ENCODE measurements around the gene TDRD7. TPM values are rescaled to one million over a fixed set of nuclear protein-coding genes. Genes with fewer than 3 reads are reported as not detected.

Gene TDRD7
- total RNA-seq, 1 experiment from 2014 or later, result 2.8 TPM

DNA sequence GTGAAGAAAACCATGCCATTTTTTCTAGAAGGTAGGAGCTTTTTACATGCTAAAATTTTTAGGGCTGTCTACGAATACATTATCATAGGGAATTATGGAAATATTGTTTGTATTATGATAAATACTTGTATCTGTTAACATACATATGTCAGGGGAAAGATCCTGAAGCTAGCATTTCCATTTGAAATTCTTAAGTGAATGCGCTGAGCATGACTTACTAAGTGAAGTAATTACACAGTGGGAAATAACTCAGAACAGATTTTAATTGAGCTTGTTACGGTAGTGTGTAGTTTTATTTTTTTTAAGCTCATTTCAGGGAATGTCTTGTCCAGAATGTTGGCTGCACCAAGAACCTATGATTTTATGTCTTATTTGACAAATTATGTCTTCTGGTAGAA lies 19.1 kb downstream of the TDRD7 start:
- no peak for DNase-seq (ENCODE audit: low spot score)
- no peaks in the 10 kb centered on the region; the same call in 1 of the 2 replicates for H3K27me3 Mint-ChIP-seq (ENCODE audit: low read depth)
- H3K4me1 Mint-ChIP-seq, result peaks cover 6% of the 10 kb centered on the region
- ChIA-PET CTCF (interaction anchor here (1.0 kb wide), 1 partner anchor 10 kb away, joined by 5 read pairs; no protein-coding TSS in a partner anchor), POLR2A (no interaction called here)
- no peaks in the 10 kb centered on the region for H3K36me3 Mint-ChIP-seq
- TF ChIP-seq SMAD4 (CRISPR knock-in tag; IDR thresholded peaks at IDR 0.05) (no peak), ZNF416 (CRISPR knock-in tag; IDR thresholded peaks at IDR 0.05) (no peak), SOX15 (CRISPR knock-in tag; IDR thresholded peaks at IDR 0.05) (no peak), KAT7 (CRISPR knock-in tag; IDR thresholded peaks at IDR 0.05; ENCODE audit: borderline replicate concordance) (no peak), NFATC4 (CRISPR knock-in tag; IDR thresholded peaks at IDR 0.05) (no peak), TCF7 (CRISPR knock-in tag; IDR thresholded peaks at IDR 0.05; ENCODE audit: low read depth) (no peak), TEAD1 (CRISPR knock-in tag; IDR thresholded peaks at IDR 0.05) (no peak), EMX1 (CRISPR knock-in tag; IDR thresholded peaks at IDR 0.05) (no peak)
- TF ChIP-seq, protein P1, sequence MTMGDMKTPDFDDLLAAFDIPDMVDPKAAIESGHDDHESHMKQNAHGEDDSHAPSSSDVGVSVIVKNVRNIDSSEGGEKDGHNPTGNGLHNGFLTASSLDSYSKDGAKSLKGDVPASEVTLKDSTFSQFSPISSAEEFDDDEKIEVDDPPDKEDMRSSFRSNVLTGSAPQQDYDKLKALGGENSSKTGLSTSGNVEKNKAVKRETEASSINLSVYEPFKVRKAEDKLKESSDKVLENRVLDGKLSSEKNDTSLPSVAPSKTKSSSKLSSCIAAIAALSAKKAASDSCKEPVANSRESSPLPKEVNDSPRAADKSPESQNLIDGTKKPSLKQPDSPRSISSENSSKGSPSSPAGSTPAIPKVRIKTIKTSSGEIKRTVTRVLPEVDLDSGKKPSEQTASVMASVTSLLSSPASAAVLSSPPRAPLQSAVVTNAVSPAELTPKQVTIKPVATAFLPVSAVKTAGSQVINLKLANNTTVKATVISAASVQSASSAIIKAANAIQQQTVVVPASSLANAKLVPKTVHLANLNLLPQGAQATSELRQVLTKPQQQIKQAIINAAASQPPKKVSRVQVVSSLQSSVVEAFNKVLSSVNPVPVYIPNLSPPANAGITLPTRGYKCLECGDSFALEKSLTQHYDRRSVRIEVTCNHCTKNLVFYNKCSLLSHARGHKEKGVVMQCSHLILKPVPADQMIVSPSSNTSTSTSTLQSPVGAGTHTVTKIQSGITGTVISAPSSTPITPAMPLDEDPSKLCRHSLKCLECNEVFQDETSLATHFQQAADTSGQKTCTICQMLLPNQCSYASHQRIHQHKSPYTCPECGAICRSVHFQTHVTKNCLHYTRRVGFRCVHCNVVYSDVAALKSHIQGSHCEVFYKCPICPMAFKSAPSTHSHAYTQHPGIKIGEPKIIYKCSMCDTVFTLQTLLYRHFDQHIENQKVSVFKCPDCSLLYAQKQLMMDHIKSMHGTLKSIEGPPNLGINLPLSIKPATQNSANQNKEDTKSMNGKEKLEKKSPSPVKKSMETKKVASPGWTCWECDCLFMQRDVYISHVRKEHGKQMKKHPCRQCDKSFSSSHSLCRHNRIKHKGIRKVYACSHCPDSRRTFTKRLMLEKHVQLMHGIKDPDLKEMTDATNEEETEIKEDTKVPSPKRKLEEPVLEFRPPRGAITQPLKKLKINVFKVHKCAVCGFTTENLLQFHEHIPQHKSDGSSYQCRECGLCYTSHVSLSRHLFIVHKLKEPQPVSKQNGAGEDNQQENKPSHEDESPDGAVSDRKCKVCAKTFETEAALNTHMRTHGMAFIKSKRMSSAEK (CRISPR knock-in tag; IDR thresholded peaks at IDR 0.05; ENCODE audit: borderline replicate concordance), result no peak
- TF ChIP-seq, protein P2, sequence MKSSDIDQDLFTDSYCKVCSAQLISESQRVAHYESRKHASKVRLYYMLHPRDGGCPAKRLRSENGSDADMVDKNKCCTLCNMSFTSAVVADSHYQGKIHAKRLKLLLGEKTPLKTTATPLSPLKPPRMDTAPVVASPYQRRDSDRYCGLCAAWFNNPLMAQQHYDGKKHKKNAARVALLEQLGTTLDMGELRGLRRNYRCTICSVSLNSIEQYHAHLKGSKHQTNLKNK (CRISPR knock-in tag; IDR thresholded peaks at IDR 0.05), result no peak
- TF ChIP-seq, protein P3, sequence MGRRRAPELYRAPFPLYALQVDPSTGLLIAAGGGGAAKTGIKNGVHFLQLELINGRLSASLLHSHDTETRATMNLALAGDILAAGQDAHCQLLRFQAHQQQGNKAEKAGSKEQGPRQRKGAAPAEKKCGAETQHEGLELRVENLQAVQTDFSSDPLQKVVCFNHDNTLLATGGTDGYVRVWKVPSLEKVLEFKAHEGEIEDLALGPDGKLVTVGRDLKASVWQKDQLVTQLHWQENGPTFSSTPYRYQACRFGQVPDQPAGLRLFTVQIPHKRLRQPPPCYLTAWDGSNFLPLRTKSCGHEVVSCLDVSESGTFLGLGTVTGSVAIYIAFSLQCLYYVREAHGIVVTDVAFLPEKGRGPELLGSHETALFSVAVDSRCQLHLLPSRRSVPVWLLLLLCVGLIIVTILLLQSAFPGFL (CRISPR knock-in tag; IDR thresholded peaks at IDR 0.05; ENCODE audit: borderline replicate concordance), result no peak
- TF ChIP-seq, protein P4, sequence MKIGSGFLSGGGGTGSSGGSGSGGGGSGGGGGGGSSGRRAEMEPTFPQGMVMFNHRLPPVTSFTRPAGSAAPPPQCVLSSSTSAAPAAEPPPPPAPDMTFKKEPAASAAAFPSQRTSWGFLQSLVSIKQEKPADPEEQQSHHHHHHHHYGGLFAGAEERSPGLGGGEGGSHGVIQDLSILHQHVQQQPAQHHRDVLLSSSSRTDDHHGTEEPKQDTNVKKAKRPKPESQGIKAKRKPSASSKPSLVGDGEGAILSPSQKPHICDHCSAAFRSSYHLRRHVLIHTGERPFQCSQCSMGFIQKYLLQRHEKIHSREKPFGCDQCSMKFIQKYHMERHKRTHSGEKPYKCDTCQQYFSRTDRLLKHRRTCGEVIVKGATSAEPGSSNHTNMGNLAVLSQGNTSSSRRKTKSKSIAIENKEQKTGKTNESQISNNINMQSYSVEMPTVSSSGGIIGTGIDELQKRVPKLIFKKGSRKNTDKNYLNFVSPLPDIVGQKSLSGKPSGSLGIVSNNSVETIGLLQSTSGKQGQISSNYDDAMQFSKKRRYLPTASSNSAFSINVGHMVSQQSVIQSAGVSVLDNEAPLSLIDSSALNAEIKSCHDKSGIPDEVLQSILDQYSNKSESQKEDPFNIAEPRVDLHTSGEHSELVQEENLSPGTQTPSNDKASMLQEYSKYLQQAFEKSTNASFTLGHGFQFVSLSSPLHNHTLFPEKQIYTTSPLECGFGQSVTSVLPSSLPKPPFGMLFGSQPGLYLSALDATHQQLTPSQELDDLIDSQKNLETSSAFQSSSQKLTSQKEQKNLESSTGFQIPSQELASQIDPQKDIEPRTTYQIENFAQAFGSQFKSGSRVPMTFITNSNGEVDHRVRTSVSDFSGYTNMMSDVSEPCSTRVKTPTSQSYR (CRISPR knock-in tag; IDR thresholded peaks at IDR 0.05), result no peak
- ATAC-seq, result no peak
- no peaks in the 10 kb centered on the region for H3K9me3 Mint-ChIP-seq
- H3K4me3 Mint-ChIP-seq, result no peak overlapping the region
- no peak overlapping the region for H3K27ac Mint-ChIP-seq

DNA sequence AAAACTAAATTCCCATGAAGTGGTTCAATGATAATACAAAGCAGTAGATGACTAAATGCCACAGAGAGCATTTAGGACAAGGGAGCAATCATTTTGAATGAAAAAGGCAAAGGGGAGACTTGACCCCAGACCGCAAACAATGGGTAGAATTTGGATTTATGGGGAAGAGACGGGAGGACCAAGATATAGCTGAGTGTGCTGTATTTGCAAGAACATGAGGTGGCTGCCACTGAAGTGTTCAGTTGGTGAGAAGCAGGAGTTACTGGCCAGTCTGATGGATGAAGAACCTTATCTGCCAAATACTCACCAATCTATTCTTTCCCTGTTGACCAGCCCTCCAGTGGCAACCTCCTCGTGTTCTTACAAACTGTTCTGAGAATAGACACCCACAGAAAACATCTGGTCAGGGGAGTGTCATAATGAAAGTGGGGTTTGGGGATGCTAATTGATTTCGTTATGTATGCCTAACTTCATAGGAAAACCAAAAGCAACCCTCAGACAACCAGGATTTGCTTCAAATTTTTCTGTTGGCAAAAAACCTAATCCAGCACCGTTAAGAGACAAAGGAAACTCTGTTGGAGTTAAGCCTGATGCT lies 19.8 kb downstream of the TDRD7 start:
- peaks cover 6% of the 10 kb centered on the region for H3K4me1 Mint-ChIP-seq
- TF ChIP-seq NR1H2 (CRISPR knock-in tag; IDR thresholded peaks at IDR 0.05), result no peak
- TF ChIP-seq ZNF121 (CRISPR knock-in tag; IDR thresholded peaks at IDR 0.05), result no peak
- TF ChIP-seq, protein P5, sequence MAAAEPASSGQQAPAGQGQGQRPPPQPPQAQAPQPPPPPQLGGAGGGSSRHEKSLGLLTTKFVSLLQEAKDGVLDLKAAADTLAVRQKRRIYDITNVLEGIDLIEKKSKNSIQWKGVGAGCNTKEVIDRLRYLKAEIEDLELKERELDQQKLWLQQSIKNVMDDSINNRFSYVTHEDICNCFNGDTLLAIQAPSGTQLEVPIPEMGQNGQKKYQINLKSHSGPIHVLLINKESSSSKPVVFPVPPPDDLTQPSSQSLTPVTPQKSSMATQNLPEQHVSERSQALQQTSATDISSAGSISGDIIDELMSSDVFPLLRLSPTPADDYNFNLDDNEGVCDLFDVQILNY (CRISPR knock-in tag; IDR thresholded peaks at IDR 0.05), result no peak
- no peaks in the 10 kb centered on the region; the same call in 1 of the 2 replicates for H3K27me3 Mint-ChIP-seq (ENCODE audit: low read depth)
- ChIA-PET CTCF (interaction anchor here (1.0 kb wide), 1 partner anchor 9 kb away, joined by 5 read pairs; no protein-coding TSS in a partner anchor), POLR2A (no interaction called here)
- no peak overlapping the region for H3K4me3 Mint-ChIP-seq
- ATAC-seq (no peak), DNase-seq (ENCODE audit: low spot score) (no peak)
- H3K36me3 Mint-ChIP-seq, result no peaks in the 10 kb centered on the region
- H3K9me3 Mint-ChIP-seq, result no peaks in the 10 kb centered on the region
- no peak overlapping the region for H3K27ac Mint-ChIP-seq

Data from WTC11 (cell line).